ENCODE measurements around the gene ANKRD39.

ANKRD39 gene

GRCh38 chr2:96852667-96853066 is 5.1 kb downstream of the ANKRD39 start:
- no peak for DNase-seq

DNA sequence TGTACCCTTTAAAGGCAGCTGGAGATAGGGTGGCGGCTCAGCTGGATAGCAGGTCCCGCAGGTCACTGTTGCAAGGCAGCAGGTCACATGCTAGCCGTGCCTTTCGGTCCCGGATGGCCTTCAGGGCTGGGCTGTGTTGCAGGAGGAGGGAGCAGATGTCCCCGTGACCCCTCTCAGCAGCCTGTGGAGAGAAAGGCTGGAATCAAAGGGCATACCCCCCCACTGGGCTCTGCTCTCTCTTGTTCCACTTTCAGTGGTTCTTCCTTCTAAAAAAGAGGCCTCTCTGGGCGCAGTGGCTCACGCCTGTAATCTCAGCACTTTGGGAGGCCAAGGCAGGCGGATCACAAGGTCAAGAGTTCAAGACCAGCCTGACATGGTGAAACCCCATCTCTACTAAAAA is 9.6 kb downstream of the ANKRD39 start:
- no peak for DNase-seq

- no peak for DNase-seq
These were observed 10.2 kb downstream of the ANKRD39 start for GRCh38 chr2:96847586-96847985.

- DNase-seq = no peak
These were observed 11.0 kb downstream of the ANKRD39 start for GRCh38 chr2:96846825-96847224.

DNA sequence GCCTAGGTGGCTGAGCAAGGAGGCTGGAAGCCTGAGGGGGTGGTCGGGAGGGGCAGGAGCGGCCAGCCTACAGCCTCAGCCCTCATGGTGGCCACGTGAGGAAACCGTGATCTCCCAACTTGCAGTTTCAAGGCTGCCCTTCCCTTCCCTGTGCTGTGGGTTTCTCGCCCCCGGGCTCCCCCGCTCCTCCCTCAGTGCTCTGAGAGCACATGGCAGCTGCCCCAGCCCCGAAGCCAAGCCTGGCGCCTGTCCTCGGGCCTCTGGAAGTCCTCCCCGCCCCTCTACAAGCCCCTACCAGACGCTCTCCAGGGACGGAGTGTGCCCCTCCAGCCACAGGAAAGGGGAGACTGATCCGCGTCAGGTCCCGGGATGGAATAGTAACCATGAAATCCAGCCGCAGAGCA is 13.4 kb downstream of the ANKRD39 start:
- DNase-seq = no peak

DNA sequence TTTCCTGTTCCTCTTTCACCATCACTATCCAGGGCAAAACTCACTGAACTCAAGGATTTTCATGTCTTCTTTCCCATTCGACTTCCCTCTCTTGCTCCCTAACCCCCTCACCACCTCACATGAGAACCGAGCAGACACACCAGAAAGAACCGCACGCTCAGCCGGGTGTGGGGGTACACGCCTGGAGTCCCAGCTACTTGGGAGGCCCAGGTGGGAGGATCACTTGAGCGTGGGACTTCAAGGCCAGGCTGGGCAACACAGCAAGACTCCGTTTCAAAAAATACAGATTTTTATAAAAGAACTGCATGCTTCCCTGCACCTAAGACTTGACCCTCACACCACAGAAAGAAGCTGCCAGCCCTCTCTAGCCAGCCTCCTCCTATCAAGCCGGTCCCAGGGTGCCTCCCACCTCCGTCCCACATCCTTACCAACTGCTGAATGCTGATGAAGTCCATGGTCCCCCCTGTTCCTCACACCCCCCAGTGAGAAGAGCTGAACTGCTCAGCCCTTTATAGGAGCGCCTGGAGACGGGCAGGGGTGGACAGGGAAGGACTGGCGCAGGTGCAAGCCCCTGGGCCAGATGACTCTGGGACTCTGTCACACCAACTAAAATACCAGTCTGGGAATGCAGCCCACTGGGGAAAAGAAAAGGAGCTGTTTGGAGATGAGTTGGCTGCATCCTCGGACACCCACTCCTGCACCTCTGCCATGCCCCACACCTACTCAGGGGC is 14.1 kb downstream of the ANKRD39 start, which contains the start of gene ANKRD23:
Gene ANKRD23, minus strand, starts transcription at position 484 of the 731 bp plus-strand sequence. Its CDS starts 29 bp downstream, at position 455.
- no peak for DNase-seq

DNA sequence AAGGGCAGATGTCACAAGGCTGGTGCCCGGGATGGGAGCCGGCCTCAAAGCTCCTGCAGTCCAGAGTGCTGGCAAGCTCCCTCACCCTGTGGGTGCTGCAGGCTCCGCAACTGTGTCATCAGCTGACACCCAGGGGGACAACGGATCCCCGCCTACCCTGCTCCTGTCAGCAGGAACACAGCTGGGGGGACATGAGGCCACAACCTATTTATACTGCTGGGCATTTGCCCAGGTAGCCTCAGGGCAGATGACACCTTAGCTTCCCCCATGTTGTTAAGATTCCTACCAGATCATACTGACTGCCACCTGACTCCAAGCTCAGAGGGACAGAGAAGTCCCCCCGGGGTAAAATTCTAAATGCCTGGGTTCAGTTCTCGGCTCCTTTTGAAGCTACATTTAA is 15.2 kb downstream of the ANKRD39 start:
- DNase-seq = no peak

DNA sequence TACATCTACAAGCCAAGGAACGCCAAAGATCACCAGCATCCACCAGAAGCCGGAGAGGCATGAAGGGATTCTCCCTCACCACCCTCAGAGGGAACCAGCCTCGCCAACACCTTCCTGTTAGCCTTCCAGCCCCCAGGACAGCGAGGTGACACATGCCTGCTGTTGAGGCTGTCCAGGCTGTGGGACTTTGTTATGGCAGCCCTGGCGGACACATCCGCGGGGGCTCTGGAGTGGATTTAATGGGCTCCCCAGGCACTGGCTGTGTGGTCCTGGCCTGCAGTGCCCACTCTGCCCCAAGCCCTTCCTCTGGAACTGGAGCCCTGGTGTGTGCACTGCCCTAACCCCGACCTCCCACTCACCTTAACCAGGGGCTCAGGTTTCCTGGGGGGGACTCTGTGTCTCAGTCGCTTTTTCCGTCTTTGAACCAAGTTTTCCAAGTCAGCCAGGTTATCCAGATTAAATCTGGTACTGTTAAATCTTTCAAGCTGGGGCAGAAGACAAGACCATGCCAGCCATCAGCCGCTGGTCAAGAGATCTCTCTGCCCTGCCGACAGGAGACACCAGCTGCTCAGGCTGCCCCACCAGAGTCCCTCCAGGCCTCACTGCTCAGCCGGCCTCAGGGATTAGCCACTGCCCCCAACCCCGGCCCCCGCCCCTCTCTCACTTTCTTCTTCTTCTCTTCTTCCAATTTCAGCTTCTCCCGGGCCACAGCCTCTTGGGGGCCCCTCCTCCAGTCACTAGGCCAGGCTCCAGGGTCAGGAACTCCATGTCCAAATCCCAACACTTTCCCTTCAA is 15.9 kb downstream of the ANKRD39 start:
- DNase-seq = no peak

- DNase-seq = no peak
These were observed 17.7 kb downstream of the ANKRD39 start for GRCh38 chr2:96839875-96840850.

DNA sequence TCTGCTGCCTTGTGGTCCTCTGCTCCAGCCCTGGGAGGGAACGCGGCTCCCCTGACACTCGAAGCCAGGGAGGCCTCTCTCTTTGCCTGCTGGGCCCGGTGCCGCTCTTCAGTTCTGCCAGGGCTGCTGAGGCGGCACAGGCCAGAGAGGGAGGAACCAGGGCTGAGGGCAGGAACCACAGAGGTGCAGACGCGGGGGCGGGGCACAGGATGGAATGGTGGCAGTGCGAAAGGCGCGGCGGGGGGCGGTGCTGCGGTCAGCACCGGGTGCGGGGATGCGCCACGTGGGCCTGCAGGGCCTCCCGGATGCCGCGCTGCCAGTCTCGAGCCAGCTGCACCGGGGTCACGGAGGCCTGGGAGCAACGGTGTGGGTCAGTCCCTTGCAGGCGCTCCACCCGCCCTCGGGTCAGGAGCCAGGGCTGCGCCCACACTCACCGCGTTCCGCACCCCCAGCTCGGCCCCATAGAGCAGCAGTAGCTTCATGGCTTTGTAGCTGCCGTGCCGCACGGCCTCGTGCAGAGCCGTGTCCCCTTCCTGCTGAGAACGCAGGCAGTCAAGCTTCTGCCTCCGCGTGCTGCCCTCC is 18.4 kb downstream of the ANKRD39 start:
- no peak for DNase-seq

DNA sequence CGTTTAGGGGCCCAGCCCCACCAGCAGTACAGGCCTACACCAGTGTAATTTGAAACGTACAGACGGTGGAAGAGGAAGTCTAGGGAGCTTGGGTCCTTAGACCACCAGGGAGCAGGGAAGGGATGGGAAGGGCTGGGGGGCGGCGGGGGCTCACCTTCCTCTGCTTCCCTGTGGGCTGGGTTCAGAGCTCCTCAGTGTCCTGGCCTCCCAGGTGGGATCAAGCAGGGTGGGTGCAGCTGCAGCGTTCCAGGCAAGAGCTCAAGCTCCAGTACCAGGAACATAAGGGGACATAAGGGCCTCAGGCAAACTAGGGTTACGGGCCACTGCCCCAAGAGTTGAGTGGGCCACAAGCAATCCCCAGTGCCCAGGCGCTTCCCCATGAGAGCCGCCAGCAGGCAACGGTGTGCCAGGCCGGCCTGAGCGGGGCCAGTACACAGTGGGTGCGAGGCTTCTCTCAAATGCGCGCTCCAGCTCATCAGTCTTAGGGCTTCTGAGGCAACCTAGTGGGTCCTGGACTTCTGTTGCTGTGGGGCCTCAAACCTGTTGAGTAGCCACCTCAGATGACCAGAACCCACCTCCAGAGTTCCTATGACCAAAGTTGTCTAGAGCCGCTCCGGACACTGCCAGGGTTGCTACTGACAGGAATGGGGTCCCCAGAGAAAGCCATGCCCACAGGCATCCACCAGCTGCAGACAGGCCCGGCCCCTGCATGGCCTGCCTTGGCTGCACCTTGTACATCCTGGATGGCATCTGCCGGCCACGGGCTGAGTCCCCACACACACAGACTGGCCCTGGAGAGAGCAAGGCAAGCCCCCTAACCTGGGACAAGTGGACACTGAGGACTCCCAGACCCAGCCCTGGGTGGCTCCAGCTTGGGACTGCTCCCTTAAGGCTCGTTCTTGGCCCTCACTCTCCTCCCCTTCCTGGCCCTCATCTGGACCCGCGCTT is 19.2 kb downstream of the ANKRD39 start:
- DNase-seq = no peak

- no peak for DNase-seq
These were observed 20.2 kb downstream of the ANKRD39 start for GRCh38 chr2:96837575-96837974.

DNA sequence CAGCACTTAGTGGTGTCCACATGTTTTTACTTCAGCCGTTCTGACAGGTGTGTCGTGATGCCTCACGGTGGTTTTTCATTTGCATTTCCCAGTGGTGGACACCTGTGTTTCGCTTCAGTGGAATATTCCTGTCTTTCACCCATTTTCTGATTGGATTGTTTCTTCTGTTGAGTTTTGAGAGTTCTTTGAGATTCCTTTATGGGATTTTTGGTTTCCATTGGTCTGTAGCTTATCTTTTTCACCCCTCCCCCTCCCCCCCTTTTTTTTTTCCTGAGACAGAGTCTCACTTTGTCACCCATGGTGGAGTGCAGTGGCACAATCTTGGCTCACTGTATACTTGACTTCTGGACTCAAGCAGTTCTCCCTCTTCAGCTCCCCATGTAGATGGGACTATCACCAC is 22.0 kb downstream of the ANKRD39 start:
- DNase-seq = no peak

GRCh38 chr2:96832754-96833507 is 24.9 kb downstream of the ANKRD39 start:
- no peak for DNase-seq

- DNase-seq = no peak
These were observed 25.4 kb downstream of the ANKRD39 start for GRCh38 chr2:96832408-96832753.

DNA sequence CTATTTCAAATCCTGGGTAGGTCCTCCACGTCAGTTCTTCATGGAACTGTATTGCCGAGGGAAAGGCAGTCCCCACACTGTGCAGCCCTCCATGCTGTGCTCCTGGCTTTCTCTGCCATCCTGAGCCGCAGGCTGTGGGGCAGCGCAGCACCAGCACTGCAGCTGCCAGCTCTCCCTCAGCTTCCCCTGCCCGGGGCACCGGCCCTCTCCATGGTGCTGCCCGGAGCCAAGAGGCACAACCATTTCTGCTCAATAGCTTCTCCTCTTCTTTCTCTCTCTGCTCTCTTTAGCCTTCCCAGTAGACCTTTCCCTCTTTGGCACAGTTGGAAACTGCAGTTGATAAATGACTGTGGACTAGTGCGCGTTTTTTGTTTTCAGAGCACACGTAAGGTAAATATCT is 26.1 kb downstream of the ANKRD39 start:
- no peak for DNase-seq

DNA sequence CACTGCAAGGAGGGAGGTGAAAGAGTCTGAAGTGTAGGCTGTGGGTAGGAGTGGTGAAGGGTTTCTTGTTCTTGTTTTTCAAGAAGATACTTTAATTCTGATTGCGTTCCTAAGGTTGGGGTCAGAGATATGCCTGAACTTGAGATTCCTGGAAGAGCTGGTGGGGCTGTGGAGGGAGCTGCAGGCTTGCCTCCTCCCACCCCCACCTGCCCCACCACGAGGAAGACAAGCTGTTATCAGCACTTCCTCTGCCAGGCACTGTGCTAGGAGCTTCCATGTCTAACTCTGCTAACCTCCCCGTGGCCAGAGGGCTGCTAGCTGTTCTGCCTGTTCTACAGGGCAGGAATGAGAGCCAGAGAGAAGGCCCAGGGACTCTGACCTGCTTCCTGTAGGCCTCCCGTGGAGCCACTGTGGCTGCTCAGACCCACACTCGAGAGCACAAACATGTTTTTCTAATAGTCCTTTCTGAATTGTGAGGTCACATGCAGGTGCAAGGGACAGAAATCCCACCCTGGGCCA is 27.7 kb downstream of the ANKRD39 start:
- DNase-seq = no peak

GRCh38 chr2:96828874-96829273 is 28.9 kb downstream of the ANKRD39 start:
- DNase-seq = no peak

DNA sequence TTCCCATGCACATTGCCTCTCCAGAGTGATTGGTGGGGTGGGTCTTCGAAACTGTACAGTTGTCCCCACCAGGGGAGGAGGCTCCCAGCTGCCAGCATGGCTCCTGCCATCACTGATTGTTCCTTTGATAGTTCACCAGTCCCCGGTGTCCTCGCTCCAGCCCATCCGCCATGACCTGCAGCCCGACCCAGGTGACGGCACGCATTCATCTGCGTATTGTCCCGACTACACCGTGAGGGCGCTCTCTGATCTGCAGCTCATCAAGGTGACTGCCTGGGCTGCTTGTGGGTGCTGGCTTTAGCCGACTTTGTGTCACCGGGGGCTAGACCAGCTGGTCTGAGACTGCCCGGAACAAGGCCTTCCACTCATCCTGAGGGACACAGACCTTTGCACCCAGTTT is 29.4 kb downstream of the ANKRD39 start:
- no peak for DNase-seq

- no peak for DNase-seq
These were observed 31.1 kb downstream of the ANKRD39 start for GRCh38 chr2:96826546-96827278.

All from cerebellar nuclear complex (tissue), 1 donor.